ENCODE results near the gene CCN6. TPM values are rescaled to one million over a fixed set of nuclear protein-coding genes. Genes with fewer than 3 reads are reported as not detected.

CCN6 gene
- total RNA-seq, 1 experiment from 2014 or later = not detected

- no peak overlapping the region for H3K4me3 Mint-ChIP-seq
- no peaks in the 10 kb centered on the region for H3K9me3 Mint-ChIP-seq
- H2BK120ac ChIP-seq (ENCODE audit: low read depth, low read length, poor library complexity, severe bottlenecking) = no peak overlapping the region
- DNase-seq = no peak
- no peak overlapping the region for H3K4me2 ChIP-seq (ENCODE audit: insufficient read depth, insufficient read length, low read length)
- no peak overlapping the region; a peak in 1 of 7 replicates for H3K27ac Mint-ChIP-seq
- peaks cover 2% of the 10 kb centered on the region; the same call in 1 of the 2 replicates for H3K27me3 Mint-ChIP-seq (ENCODE audit: low read depth)
- H3K4me1 ChIP-seq (ENCODE audit: insufficient read depth, low read length) = no peaks in the 10 kb centered on the region
- H3K79me2 ChIP-seq (ENCODE audit: insufficient read depth, low read length) = no peaks in the 10 kb centered on the region
- H4K20me1 ChIP-seq (ENCODE audit: control insufficient read depth, insufficient read depth, insufficient read length) = no peaks in the 10 kb centered on the region
- no peak overlapping the region for H2BK20ac ChIP-seq (ENCODE audit: low read depth, low read length, poor library complexity, severe bottlenecking)
- TF ChIP-seq, protein P1, sequence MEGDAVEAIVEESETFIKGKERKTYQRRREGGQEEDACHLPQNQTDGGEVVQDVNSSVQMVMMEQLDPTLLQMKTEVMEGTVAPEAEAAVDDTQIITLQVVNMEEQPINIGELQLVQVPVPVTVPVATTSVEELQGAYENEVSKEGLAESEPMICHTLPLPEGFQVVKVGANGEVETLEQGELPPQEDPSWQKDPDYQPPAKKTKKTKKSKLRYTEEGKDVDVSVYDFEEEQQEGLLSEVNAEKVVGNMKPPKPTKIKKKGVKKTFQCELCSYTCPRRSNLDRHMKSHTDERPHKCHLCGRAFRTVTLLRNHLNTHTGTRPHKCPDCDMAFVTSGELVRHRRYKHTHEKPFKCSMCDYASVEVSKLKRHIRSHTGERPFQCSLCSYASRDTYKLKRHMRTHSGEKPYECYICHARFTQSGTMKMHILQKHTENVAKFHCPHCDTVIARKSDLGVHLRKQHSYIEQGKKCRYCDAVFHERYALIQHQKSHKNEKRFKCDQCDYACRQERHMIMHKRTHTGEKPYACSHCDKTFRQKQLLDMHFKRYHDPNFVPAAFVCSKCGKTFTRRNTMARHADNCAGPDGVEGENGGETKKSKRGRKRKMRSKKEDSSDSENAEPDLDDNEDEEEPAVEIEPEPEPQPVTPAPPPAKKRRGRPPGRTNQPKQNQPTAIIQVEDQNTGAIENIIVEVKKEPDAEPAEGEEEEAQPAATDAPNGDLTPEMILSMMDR (conservative IDR thresholded peaks at IDR 0.05) = no peak
- H3K79me1 ChIP-seq (ENCODE audit: insufficient read depth, low read depth, low read length, poor library complexity, severe bottlenecking) = no peaks in the 10 kb centered on the region
- no peak overlapping the region for H4K8ac ChIP-seq (replicated peaks; ENCODE audit: insufficient read length, low read depth, low read length)
- H2AFZ ChIP-seq (ENCODE audit: low read length) = no peak overlapping the region
- H2BK15ac ChIP-seq (ENCODE audit: low read depth, low read length) = no peak overlapping the region
- no peaks in the 10 kb centered on the region for H3K36me3 Mint-ChIP-seq (ENCODE audit: insufficient read depth in 1 of 3, low read depth in 3 of 3)
- H3K9me3 ChIP-seq (ENCODE audit: control insufficient read depth, low read depth, low read length) = no peaks in the 10 kb centered on the region
- no peak overlapping the region for H3K56ac ChIP-seq (ENCODE audit: insufficient read length, low read depth, low read length)
- H2BK5ac ChIP-seq (ENCODE audit: insufficient read length, low read length) = no peak overlapping the region
- peaks cover 0 to 2% of the 10 kb centered on the region in 2 experiments; a peak in 2 of 4 replicates for H3K4me1 Mint-ChIP-seq
- H4K91ac ChIP-seq (ENCODE audit: insufficient read length, low read depth, low read length) = no peak overlapping the region
- H3K4ac ChIP-seq (ENCODE audit: low read depth, low read length) = no peak overlapping the region
- no peak overlapping the region for H3K9ac ChIP-seq (ENCODE audit: extremely low read depth, insufficient read length, low read length)
- H3T11ph ChIP-seq (ENCODE audit: low read length) = no peak overlapping the region
- no peaks in the 10 kb centered on the region for H3K23me2 ChIP-seq (ENCODE audit: insufficient read length, low read depth, low read length, poor library complexity, severe bottlenecking)
- H3K27ac ChIP-seq (ENCODE audit: insufficient read length, low read depth, low read length) = no peak overlapping the region
- no peak overlapping the region for H2AK5ac ChIP-seq (ENCODE audit: insufficient read length, low read length)
- no peak overlapping the region for H2BK12ac ChIP-seq (ENCODE audit: insufficient read length, low read depth, low read length)
- H3K18ac ChIP-seq (ENCODE audit: insufficient read length, low read depth, low read length) = no peak overlapping the region
- H3K27me3 ChIP-seq (ENCODE audit: insufficient read depth, low read length) = no peaks in the 10 kb centered on the region
- H3K23ac ChIP-seq (ENCODE audit: insufficient read length, low read depth, low read length) = no peak overlapping the region
- WGBS (ENCODE audit: extremely low coverage, insufficient read length, low lambda C conversion rate) = no CpG with 5 or more reads among the region's 5 CpGs
- no peak overlapping the region for H4K5ac ChIP-seq (ENCODE audit: insufficient read length, low read depth, low read length)
- H3K14ac ChIP-seq (ENCODE audit: insufficient read depth, low read length) = no peak overlapping the region
Observed at GRCh38 chr6:112010328-112010727, 43.6 kb upstream of the CCN6 start.
